HG03135 (cell line): Measurements from ENCODE around the gene ARHGEF12.

Source experiments
- ATAC-seq: cut with Tn5 transposase; IDR thresholded peaks from one replicate; pipeline ENCODE4 v1.9.1; 2021; ENCODE audit warnings: mild to moderate bottlenecking, moderate library complexity; ENCODE audit not compliant: unreplicated experiment

The ARHGEF12 gene

GRCh38 chr11:120536091-120536796 lies 200.0 kb downstream of the ARHGEF12 start:
- ATAC-seq, result no peak

GRCh38 chr11:120536797-120537169 lies 200.6 kb downstream of the ARHGEF12 start:
- no peak for ATAC-seq

GRCh38 chr11:120537996-120538395 lies 201.8 kb downstream of the ARHGEF12 start:
- no peak for ATAC-seq

- ATAC-seq, result no peak
These were observed 202.5 kb downstream of the ARHGEF12 start for GRCh38 chr11:120538707-120539106.
